Measurements from ENCODE around the gene NINJ2. TPM values are rescaled to one million over a fixed set of nuclear protein-coding genes. Genes with fewer than 3 reads are reported as not detected.

The NINJ2 gene
- total RNA-seq, 1 donor from 2014 or later, result 2.7 TPM

DNA sequence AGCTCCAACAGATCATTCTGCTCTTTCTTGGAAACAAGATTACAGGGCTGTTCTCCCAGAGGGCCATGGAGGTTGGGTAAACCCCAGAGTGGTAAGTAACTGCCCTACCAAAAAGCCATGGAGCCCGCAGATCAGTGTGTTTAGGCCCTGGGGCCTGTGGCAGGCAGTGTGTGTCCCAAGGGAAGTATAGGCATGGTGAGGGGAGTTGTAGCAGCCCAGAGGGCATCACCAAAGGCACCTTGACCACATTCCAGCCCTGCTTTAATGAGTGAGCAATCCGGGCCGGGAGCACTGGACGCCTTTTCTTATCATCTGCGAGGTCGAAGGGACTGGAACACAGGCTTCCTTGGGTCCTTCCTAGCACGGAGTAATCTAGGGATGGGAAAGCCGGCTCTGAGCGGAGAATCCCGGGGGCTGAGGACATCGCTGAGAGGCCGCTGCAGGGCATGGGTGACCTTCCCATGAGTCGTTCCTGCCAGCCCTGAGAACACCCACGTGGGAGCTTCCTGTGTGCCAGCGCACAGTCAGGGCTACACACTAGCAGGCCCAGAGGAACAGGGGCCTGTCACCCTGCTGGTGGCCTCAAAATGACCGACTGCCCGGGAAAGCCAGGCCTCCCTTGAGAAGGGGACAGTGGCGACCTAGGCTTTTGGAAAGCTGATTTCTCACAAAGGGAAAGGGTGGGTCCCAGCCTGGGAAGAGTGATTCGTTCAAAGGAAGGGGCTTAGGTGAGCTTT is 91.3 kb downstream of the NINJ2 start:
- DNase-seq (ENCODE audit: extremely low read depth, low read depth, low spot score), result no peak

DNA sequence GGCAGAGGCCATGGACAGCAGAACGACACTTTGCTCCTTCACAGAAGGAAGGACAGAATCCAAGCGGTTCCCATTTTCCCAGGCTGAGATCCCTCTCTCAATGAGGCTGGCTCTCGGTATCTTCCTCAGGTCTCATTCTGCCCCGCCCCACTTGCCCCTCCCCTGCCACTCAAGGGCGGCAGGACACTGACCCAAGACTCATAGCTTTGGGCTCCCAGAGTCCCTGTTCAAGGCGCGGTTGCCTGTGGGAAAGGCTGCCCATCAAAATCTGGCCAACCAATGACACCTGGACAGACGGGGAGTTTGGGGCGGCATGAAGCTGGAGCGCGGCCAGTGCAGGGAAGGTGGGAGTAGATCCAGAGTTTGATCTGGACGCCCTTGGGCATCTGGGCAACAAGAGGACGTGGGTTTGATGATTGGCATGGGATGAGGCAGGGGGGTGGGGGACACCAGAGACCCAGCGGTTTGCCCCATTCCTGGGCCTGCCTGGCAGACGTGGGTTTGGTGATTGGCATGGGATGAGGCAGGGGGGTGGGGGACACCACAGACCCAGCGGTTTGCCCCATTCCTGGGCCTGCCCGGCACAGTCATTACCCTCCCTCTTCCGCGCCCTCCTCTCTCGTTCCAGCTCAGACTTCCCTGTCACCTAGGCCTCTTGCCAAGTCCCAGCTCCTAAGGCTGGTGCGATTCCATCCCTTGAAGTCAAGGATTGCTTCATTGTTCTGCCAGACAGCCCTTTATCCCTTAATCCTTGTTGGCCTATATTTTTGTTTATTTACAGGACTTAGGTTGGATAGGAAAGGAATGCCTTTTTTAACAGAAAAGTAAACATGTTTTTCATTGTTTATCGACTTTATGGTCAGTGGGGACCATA is 92.1 kb downstream of the NINJ2 start:
- no peak for DNase-seq (ENCODE audit: extremely low read depth, low read depth, low spot score)

DNA sequence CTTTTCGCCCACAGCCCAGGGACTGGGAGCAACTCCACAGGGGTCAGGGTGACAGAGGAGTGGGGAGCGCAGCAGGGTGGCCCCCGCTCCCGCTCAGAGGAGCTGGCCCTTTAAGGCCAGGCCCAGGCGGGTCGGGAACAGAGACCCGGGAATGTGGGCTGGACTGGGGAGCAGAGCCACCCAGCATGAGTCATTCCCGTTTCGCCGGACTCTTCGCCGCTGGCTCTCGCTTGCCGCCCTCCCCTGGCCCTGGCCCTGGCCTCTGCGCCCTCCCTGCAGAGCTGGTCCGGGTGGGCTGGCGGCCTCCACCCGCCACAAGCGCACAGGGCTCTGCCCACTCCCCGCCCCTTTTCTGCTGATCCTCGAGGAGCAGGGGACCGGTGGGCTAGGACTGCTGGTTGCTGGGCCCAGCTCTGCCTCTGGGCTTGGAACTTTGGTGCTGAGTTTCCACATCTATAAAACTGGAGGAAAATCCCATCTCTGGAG is 92.8 kb downstream of the NINJ2 start:
- no peak for DNase-seq (ENCODE audit: extremely low read depth, low read depth, low spot score)

DNA sequence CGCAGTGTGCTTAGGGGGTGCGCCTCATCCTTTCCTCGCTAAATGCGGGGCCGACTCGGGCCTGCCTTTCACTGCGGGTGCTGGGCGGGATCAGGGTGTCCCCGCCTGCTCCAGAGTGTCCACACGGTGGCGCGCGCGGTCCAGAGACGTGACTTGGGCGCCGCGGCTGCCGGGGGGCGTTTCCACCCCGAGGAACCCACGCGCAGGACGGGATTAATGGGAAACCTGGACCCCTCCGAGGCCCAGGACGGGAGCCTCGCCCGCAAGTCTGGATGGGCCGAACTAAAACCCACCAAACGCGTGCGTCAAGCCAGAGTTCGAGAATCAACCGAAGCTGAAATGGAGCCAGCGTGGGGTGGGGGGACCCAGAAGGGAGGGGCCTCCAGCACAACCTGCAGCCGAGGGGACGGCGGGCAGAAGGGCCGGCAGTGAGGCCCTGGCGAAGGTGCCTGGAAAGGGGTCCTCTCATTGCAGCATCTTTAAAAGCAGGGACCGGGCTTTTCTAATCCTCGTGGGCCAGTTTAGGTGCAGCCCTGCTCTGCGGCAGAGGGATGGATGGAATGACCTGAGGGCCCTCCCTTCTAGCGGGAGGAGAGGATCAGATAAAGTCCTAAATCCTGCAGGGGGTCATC is 93.3 kb downstream of the NINJ2 start:
- no peak for DNase-seq (ENCODE audit: extremely low read depth, low read depth, low spot score)

DNA sequence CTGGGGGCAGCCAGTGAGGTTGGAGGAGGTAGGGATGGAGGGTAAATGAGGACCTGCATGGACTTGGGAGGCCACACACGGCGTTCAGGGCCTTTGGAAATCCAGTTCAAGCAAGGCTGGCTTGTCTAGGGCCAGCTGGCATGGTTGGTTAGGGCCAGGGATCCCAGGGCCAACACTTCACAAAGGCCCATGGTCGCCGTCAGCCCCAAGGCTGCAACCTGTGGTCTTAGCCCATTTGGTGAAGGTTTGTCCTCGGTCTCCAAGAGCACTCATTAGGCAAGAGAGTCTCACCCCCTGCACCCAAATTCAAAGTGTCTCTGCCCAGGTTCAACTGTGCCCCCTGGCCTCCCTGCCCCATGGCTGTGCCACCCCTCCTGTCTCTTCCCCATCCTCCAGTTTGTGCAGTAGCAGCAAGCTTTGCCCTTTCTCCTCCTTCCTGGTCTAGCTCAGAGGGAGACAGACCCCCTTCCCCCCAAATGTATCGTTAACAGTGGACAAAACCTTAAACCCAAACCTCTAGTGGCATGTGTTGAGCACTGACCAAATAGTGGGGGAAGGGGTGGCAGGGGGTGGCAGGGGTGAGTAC is 94.1 kb downstream of the NINJ2 start:
- no peak for DNase-seq (ENCODE audit: extremely low read depth, low read depth, low spot score)

DNA sequence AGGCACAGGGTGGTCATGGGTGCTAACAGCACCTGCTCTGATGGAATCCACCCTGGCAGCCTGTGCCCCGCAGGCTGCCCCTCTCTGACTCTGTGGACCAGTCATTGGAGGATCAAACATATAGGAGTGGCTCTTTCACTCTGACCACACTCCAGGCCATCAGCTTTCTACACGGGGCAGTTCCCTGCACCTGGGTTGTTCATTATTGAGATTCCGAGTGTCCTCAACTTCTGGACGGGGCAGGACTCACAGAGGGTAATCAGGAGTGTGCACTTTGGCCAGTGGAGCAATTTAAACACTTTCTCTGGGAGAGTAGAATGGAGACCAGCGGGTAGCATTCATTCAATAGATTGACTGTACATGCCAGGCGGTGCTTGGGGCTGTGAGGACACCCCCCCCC is 94.8 kb downstream of the NINJ2 start:
- no peak for DNase-seq (ENCODE audit: extremely low read depth, low read depth, low spot score)

DNA sequence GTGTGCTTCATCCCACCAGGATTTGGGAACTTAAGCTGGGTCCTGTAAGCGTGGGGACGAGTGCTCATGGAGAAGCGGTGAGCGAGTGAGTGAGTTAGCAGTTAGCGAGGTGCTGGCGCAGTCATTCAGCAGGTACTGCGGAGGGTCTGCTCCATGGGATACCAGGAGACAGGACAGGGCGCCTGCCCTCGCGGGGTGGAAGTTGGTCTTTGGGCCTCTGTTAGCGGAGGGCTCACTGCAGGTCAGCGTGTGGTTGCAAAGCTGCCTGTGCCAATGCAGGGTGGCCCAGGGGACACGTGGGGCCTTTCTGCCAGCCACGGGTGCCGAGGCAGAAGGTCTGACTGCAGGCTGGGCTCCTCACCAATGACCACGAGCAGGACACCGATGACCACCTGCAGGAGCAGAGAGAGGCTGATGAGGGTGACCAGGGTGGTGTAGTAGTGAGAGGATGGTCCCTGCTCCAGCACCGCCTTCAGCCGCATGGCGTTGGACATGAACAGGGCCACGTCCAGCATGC is 97.6 kb downstream of the NINJ2 start:
- DNase-seq (ENCODE audit: extremely low read depth, low read depth, low spot score), result no peak

DNA sequence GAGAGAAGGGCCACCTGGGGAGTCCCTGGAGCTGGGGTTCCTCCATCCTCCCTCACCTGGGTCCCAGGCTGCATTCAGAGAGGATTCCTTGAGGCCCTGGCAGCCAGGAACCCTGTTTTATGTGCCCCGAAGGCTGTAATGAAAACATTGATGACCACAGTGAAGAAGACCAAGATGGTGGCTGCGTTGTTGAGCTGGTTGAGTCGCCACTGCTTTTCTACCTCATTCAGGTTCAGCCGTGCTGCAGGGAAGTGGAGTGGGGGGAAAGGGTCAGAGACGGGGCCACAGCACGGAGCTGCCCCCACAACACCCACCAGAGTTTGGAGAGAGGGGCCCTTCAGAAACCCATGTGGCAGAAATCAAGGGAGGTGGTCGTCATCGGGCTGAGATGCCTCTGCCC is 98.1 kb downstream of the NINJ2 start:
- no peak for DNase-seq (ENCODE audit: extremely low read depth, low read depth, low spot score)

DNA sequence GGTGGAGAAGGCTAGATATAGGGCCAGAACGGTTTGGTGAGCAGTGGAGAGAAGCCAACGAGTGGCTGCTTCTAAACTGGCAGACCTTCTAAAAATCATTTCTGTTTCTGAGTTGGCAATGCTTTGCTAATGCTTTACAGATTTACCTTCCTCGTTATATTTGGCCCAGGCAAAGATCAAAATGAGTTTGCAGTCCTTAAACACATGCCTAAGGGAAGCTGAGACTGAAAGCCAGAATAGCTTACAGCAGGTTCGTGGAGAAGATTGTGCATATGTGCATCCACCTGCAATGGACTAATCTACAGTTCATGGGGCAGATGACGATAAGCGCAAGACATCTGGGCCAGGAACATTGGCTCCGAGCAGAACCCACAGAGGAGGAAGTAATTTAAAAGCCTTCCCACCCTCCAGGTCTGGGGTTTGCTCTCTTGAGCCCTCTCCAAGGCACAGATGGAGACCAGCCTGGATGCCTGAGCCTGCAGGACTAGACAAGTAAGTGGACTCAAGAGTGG is 99.4 kb downstream of the NINJ2 start:
- no peak for DNase-seq (ENCODE audit: extremely low read depth, low read depth, low spot score)

DNA sequence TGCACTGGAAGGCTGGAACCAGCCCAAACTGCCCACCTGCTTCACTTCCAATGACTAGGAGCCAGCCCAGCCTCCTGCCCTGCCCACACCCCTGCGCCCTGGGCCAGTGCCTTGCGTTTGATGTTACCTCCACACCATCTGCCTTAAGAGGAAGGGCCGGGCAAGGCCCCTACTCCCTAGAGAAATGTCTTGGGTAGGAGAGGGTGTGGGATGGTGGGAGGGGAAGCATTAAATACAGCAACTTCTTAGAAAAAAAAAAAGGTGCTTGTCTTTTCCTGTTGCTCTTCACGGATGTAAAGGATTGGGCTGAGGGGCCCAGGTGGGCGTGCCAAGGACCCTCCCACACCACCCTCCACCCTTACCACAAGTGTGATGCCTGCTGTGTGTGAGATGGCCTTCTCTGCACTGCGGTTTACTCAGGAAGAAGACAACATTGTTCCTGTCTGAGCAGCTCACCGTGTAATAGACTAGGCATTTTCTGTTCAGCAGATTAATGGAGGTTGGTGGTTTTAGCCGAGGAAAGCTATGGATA is 99.9 kb downstream of the NINJ2 start:
- DNase-seq (ENCODE audit: extremely low read depth, low read depth, low spot score), result no peak

DNA sequence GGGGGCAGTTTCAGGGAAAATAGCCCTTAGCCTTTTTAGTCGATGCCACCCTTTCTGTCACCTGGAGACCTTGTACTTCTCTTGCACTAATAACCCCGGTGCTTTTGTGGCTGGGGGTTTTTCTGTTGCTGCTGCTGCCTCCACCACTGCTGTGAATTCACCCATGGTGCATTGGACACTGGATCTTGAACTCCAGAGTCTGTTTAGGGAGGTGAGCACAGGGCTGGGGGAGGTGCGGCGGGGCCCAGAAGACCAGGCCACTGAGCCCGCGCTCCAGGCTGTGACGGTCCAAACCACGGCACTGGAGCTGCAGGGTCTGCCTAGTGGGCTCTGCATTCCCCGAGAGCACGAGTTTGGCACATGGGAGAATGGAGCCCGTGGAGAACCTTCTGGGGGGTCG is 100.6 kb downstream of the NINJ2 start:
- DNase-seq (ENCODE audit: extremely low read depth, low read depth, low spot score), result no peak

DNA sequence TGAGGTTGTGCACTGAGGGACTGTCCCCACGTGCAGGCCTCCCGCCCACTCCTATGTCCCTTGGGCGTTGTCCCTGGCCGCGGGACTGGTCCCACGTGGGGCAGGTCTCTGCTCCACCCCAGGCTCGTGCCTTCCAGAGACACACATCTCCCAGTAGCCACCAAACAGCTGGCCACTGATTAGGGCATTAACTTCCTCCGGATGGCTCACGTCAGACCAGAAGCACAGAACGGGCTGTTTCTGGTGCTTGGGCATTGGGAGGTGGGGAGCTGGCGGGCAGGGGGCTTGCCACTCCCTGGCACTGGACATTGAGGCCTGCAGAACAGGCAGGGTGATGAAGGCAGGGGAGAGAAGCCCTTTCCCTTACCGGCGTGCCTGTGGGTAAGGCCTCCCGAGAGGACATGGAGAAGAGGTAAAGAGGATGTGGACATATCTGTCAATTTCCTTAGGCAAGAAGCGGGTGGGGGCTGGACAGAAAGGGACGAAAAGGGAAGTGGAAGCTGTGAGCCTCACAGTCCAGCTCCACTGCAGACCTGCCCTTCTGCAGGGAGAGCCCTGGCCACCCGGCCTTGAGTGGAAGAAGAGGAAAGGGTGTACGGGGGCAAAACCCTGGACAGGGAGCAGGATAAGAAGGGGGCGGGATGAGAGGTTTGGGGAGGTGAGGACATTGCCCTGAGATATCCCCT is 101.2 kb downstream of the NINJ2 start:
- DNase-seq (ENCODE audit: extremely low read depth, low read depth, low spot score), result no peak

DNA sequence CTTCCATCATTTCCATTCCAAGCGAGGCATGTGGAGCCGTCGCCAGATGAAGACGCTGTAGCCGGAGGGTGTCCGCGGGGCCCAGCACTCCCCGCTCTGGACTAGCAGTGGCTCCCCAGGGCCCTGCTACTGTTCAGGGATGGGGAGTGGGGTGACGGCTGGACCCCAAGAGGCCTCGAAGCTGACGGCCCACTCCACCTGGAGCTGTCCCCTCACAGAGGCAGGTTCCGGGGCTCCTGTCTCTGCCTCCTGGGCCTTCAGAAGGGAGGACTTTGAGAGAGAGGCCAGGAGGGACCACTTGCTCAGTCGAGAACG is 101.9 kb downstream of the NINJ2 start:
- no peak for DNase-seq (ENCODE audit: extremely low read depth, low read depth, low spot score)

DNA sequence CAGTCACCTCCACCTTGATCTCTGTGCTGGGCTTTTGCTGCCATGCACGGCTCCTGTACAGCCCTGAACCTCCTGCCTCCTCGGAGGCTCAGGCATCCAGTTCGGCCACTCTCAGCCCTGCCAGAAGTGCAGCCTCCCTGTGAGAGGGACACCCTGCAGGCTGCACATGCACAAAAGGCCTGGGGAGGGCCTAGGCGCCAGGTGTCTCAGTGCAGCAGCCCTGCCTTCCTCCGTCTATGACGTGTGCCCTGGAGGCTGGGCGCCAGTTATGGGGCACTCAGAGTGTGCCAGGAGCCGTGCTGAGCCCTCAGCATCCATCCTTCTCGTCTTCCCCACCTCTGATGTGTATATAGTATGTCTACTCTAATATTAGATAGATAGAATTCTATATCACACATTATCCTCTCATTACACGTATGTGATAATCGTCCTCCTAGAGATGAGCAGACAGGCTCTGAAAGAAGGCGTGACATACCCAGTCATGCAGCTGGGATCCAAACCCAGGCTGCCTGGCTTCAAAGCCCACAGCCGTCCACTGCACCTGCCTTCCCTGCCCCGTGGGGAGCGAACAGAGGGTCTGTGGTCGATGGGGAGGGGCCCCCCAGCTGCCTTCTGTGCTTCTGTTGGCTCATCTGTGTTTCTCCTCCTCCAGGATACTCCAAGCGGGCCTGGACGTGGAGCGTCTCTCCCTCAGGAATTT is 102.4 kb downstream of the NINJ2 start:
- DNase-seq (ENCODE audit: extremely low read depth, low read depth, low spot score), result no peak

DNA sequence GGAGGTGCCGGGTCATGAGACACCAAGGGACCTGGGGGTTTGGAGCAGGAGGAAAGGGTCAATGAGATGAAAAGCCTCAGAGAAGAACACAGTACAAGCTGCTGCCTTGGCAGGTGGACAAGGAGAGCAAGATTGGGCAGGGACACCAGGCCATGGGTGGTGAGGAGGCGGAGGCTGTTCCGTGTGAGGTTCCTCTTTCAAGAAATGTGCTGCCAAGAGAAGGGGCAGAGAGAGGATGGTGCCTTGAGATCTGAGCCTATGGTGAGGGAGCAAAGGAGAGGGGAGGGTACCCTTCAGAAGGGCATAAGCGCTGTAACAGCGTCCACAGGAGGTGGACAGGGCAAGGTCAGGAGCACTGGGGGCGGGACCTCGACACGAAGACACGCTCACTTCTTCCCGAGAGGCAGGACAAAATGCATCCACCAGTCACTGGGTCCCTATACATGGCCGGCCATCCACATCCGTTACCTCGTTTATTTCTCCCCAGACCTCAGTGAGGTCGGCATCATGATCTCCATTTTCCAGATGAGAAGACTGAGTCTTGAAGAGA is 103.3 kb downstream of the NINJ2 start:
- no peak for DNase-seq (ENCODE audit: extremely low read depth, low read depth, low spot score)

DNA sequence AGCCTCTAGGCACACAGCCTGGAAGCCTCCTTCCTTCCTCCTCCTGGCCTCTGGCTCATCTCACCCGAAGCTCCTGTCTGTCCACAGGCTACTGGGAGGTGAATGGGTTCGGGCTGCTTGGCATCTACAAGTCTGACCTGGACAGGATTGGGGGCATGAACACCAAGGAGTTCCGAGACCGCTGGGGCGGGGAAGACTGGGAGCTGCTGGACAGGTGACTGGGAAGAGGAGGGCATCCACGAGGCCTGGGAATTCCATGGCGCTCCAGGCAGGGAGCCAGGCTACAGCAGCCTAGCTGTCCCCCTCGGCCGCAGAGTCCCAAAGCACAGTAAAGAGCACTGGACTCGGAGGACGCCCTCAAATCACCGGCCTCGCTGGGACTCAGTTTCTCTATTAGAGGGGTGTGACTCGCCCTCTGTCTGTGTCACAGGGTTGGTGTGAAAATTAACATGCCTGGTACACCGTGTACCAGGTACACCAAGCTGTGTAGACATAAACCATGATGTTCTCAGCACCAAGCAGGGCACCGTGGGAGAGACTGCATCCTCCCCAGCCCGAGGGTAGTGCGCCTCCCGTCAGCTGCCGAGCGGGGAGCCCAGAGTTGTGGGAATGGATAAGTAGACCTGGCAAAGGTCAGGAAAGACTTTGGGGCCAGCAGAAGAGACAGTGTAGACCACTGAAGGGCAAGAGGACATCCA is 103.9 kb downstream of the NINJ2 start:
- DNase-seq (ENCODE audit: extremely low read depth, low read depth, low spot score), result no peak

DNA sequence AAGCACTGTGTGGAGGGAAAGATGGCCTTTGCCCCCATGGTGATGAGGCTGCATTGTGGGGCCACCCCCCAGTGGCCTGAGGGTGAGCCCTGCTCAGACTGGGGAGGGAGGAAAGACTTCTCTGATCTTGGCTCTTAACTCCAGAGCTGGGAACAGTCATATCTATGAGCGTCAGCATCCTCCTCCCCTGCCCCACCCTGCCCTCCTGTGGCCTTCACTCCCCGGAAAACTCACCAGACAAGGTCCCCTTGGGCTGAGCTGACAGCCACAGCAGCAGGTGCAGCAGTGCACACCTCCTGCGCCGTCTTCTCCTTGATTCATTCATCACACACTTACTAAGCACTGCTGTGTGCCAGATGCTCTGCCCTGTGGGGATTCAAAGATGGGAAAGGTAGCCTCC is 104.7 kb downstream of the NINJ2 start:
- no peak for DNase-seq (ENCODE audit: extremely low read depth, low read depth, low spot score)

DNA sequence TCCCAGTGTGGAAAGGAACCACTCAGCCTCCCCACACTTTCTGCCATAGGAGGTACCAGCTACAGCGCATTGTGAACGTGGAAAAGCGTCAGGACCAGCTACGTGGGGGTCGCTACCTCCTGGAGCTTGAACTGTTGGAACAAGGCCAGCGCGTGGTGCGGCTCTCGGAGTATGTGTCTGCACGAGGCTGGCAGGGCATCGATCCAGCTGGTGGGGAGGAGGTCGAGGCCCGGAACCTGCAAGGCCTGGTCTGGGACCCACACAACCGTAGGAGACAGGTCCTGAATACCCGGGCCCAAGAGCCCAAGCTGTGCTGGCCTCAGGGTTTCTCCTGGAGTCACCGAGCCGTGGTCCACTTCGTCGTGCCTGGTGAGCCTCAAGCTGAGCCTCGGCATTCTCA is 106.7 kb downstream of the NINJ2 start:
- DNase-seq (ENCODE audit: extremely low read depth, low read depth, low spot score), result no peak

DNA sequence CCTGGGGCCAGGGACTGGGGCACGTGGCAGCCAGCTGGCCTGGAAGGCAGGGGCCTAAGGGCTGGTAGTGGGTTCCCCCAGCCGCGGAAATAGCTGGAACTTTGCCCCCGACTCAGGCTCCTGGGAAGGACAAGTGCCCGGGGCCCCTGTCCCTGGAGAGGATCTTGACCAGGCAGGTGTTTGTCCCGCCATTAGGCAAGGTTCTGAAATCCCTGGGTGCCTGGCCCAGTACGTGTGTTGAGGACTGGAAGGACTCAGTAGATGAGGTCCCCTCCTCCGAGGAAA is 109.3 kb downstream of the NINJ2 start:
- no peak for DNase-seq (ENCODE audit: extremely low read depth, low read depth, low spot score)

All from glomerular endothelial cell (primary cell).